GM18909 (cell line): ENCODE data around the gene VAMP3.

Experiments used
- ATAC-seq: cut with Tn5 transposase; IDR thresholded peaks from one replicate; pipeline ENCODE4 v1.9.1; 2021; ENCODE audit warnings: mild to moderate bottlenecking; ENCODE audit not compliant: unreplicated experiment, poor library complexity

The VAMP3 gene

DNA sequence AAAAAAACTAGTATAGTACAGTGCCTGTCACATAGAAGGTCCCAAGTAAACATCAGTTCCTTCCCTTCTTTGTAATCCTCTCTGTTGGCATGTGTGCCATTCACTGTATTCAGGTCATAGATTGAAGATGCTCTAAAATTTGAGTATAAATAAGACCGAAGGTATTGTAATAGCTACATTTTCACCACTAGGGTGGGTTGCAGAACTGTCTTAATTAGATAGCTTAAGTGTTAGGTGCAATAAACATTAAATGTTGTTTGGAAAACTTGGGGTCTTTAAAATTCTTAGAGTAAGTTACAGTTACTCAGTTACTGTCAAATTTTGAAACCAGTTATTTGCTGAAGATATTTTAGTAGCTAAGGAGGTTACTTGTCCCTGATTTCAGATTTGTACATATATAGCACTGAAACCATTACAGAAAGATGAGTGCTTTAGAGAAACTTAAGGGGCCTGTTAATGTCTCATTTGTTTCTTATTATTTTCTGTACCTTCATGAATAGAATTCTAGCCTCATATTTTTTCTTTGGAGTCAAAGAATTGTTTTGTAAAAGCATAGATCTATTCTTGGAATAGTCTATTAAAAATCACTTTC, 37.3 kb downstream of the VAMP3 start:
- ATAC-seq, result no peak

DNA sequence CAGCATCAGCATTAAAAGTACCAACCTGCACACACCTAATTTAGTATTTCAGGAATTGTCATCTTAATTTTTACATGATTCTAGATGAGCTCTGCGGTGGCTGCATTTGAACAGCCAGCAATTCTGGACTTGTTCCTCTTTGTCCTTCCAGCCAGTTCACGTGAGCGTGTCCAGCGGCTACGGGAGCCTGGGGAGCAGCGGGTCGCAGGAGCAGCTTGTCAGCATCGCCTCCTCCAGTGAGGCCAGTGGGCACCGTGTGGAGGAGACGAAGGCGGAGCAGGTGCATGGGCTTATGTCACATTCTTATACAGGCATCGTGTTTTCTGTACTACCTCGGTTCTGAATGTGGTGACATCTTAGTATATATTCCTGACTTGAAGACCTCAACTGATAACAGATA, 38.6 kb downstream of the VAMP3 start:
- no peak for ATAC-seq

DNA sequence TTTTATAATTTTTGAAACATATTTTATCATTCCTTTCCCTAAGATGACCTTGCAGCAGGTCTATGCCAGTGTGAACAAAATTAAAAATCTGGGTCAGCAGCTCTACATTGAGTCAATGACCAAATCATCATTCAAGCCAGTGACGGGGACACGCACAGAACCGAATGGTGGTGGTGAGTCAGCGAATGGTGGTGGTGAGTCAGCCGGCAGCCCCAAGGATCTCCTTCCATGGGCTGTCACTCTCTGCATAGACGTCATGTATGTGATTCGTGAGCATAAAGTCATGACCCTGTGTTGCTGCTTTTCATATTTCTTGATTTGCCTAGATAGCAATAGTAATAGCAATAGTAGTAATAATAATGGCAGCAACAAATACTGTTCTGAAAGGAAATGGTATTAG, 39.3 kb downstream of the VAMP3 start:
- ATAC-seq, result no peak

DNA sequence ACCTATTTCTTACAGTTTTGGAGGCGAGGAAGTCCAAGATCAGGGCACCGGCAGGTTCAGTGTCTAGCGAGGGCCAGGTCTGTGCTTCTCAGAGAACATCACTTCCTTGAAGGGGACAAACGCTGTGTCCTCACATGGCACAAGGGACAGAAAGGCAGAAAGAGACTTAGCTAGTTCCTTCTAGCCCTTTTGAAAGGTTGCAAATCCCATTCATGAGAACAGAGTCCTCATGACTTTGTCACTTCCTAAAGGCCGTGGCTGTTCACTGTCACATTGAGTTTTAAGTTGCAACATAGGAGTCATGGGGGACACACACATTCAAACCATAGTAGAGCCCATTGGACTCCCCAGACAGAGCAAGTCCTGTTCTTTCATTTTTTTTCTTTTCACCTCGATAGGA, 40.4 kb downstream of the VAMP3 start:
- no peak for ATAC-seq

DNA sequence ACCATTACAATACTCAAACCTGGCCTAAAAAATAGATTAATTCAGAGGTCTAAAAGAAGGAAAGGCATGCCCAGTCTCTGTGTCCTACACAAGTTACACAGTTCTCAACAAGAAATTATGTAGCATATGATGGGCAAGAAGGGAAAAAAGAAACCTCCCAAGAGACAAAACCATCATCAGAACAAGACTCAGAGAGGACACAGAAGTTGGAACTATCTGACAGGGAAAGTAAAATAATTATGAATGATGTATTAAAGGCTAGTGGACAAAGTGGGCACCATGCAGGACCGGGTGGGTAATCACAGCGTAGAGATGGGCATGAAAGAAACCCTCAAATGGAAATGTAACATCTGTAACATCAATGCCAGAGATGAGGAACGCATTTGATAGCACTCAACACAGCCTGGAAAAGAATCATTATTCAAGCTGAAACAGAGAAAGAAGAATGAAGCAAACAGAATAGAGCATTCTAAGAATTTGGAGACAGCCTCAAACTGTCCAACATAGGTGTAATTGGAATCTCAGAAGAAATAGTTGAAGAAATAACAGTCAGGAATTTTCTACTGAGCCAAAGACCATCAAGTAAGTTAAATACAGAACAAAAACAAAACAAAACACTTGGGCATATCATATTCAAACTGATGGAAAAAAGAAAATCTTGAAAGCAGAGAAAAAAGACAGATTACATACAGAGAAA, 42.7 kb downstream of the VAMP3 start:
- no peak for ATAC-seq

DNA sequence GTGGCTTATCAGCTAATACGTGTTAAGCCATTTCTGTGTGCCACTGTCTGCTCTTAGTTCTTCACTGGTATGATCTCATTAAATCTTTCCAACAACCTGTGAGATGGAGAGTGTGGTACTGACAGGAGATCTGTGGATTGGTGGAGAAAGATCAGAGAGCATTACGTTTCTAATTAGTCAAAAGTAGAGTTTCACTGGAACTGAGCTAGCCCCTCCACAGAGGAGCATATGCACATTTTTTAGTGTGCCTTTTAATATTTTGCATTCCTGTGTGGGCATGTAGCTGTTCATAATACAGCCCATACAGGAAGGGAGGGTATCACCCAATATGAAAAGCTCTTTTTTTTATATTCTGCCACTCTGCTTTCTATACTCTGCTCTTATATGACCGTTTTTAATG, 50.2 kb downstream of the VAMP3 start:
- no peak for ATAC-seq

DNA sequence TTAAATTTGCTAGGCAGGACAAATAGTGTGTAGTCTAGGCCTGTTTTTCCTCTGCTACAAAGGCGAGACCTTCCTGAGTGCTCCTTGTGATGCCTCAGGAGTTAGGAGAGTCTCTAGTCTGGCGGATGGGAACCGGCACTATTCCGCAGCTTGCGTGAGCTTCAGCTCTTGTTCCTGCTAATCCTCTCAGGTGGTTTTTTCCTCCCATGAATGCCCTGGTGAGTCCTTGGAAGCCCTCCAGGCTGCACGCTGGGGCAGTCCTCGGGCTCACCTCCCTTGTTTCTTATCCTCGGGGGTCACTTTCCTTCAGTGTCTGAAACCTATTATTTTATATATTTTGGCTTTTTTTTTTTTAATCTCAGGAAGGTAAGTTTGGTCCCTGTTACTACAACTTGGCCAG, 53.6 kb downstream of the VAMP3 start:
- ATAC-seq, result no peak

DNA sequence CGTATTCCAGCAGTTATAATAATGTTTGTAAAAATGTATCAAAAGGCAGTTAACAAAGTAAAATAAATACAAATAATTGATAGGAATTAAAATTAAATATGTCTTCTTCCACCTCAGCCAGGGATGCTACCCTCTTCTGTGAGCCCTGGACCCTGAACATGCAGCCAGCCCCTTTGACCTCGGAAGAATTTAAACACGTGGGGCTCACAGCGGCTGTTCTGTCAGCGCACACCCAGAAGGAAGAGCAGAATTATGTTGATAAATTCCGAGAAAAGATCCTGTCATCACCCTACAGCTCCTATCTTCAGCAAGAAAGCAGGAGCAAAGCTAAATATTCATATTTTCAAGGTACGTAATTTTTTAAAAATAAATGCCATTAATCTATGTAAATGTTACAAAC, 55.3 kb downstream of the VAMP3 start:
- ATAC-seq, result no peak

DNA sequence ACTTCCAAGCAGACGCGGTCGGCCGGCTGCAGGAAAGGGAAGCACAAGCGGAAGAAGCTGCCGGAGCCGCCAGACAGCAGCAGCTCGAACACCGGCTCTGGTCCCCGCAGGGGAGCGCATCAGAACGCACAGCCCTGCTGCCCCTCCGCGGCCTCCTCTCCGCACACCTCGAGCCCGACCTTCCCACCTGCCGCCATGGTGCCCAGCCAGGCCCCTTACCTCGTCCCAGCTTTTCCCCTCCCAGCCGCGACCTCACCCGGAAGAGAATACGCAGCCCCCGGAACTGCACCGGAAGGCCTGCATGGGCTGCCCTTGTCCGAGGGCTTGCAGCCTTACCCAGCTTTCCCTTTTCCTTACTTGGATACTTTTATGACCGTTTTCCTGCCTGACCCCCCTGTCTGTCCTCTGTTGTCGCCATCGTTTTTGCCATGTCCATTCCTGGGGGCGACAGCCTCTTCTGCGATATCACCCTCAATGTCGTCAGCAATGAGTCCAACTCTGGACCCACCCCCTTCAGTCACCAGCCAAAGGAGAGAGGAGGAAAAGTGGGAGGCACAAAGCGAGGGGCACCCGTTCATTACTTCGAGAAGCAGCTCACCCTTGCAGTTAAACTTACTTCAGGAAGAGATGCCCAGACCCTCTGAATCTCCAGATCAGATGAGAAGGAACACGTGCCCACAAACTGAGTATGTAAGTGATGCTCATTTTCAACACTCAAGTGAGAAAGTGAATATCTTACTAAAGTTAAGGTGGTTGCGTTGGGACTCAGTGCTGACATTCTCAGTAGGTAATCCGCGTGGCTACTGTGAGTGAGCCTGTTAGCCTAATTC, 56.2 kb downstream of the VAMP3 start:
- ATAC-seq, result no peak
